B cell (primary cell): ENCODE measurements around the gene DNAH8. TPM values are rescaled to one million over a fixed set of nuclear protein-coding genes. Genes with fewer than 3 reads are reported as not detected.

ENCODE experiments used
- ATAC-seq: fragments of 200-7000 bp; cut with Tn5 transposase; one replicate; pipeline ENCODE4 v1.10.0; 2021; ENCODE audit warnings: low read depth, mild to moderate bottlenecking, moderate number of reproducible peaks, moderate library complexity
- CTCF ChIA-PET: fragments of 350-600 bp; sonication (Branson Sonifier 250); formaldehyde crosslinking; loops from one replicate; lab custom pipeline; 2021; ENCODE audit warnings: antibody characterized with exemption, inconsistent platforms; lab: Charles Lee
- POLR2A ChIA-PET: fragments of 350-600 bp; sonication (Branson Sonifier 250); formaldehyde crosslinking; loops from one replicate; lab custom pipeline; 2021; ENCODE audit warnings: antibody characterized with exemption; lab: Charles Lee
- DNase-seq: peaks from one replicate; pipeline ENCODE4 v3.0.0; 2013
- H2AFZ ChIP-seq: 2 replicates; pipeline ENCODE4 v1.6.1; 2012; ENCODE audit warnings: mild to moderate bottlenecking, low read depth, low read length; ENCODE audit not compliant: insufficient read depth, poor library complexity, severe bottlenecking
- H3K27ac ChIP-seq, 2 donors: 1 replicate in 1 of 2; 2 replicates in 1 of 2; pipeline ENCODE4 v1.5.1; 2012 to 2013; ENCODE audit warnings: low read length in 2 of 2, mild to moderate bottlenecking in 2 of 2, moderate library complexity in 1 of 2
- H3K27me3 ChIP-seq, 4 experiments: fragments of 200-600 bp in 1 of 4; sonication (generic) in 1 of 4; replicated peaks in 1 of 4; 1 replicate in 2 of 4; 2 replicates in 2 of 4; pipeline versions ENCODE4 v1.6.1 to v1.7.0; 2013 to 2016; ENCODE audit warnings: low read length in 3 of 4, mild to moderate bottlenecking in 2 of 4, mixed read lengths in 1 of 4, moderate library complexity in 1 of 4; ENCODE audit not compliant: insufficient read depth in 4 of 4, control insufficient read depth in 3 of 4; ENCODE audit errors: control extremely low read depth in 1 of 4
- H3K36me3 ChIP-seq, 2 experiments: replicated peaks in 1 of 2; 1 replicate in 1 of 2; 2 replicates in 1 of 2; pipeline versions ENCODE4 v1.6.1 to v1.7.1; 2013; ENCODE audit warnings: low read length in 1 of 2; ENCODE audit not compliant: insufficient read depth in 2 of 2, control insufficient read depth in 1 of 2; ENCODE audit errors: control extremely low read depth in 1 of 2, extremely low read depth in 1 of 2
- H3K4me1 ChIP-seq, 2 donors: fragments of 200-600 bp in 1 of 2; sonication (generic) in 1 of 2; 1 replicate in 1 of 2; 2 replicates in 1 of 2; pipeline versions ENCODE4 v1.5.1 to v1.6.1; 2013 to 2017; ENCODE audit warnings: low read length in 2 of 2; ENCODE audit not compliant: control insufficient read depth in 2 of 2, insufficient read depth in 2 of 2
- H3K4me2 ChIP-seq: replicated peaks from 2 replicates; pipeline ENCODE3; 2012; ENCODE audit warnings: mild to moderate bottlenecking, low read depth, low read length; ENCODE audit not compliant: poor library complexity, severe bottlenecking
- H3K4me3 ChIP-seq, 5 experiments: fragments of 200-600 bp in 1 of 5; sonication (generic) in 1 of 5; 1 replicate in 3 of 5; 2 replicates in 2 of 5; pipeline versions ENCODE4 v1.5.1 to v1.7.0; 2011 to 2016; ENCODE audit warnings: low read length in 4 of 5, mild to moderate bottlenecking in 4 of 5, low read depth in 2 of 5, control low read depth in 1 of 5, moderate library complexity in 1 of 5; ENCODE audit not compliant: insufficient read depth in 1 of 5; ENCODE audit errors: control extremely low read depth in 1 of 5, extremely low read depth in 1 of 5
- H3K79me2 ChIP-seq: fragments of 200-600 bp; sonication (generic); one replicate; pipeline ENCODE4 v1.6.0; 2016; ENCODE audit warnings: low read length; ENCODE audit not compliant: control insufficient read depth, insufficient read depth
- H3K9ac ChIP-seq: fragments of 200-600 bp; sonication (generic); 2 replicates; pipeline ENCODE4 v1.6.1; 2017; ENCODE audit warnings: mild to moderate bottlenecking, low read length, moderate library complexity
- H3K9me3 ChIP-seq, 3 donors: one replicate each; pipeline versions ENCODE4 v1.6.1 to v1.7.1; 2013; ENCODE audit warnings: low read length in 2 of 3; ENCODE audit not compliant: control insufficient read depth in 2 of 3, insufficient read depth in 1 of 3; ENCODE audit errors: control extremely low read depth in 1 of 3
- H4K20me1 ChIP-seq: 2 replicates; pipeline ENCODE4 v1.6.0; 2012; ENCODE audit warnings: mild to moderate bottlenecking, low read length; ENCODE audit not compliant: insufficient read depth, control insufficient read depth, poor library complexity, severe bottlenecking
- H3K27ac Mint-ChIP-seq: one replicate; pipeline ENCODE4 v1.8.0; 2021; ENCODE audit warnings: mixed read lengths
- H3K27me3 Mint-ChIP-seq: one replicate; pipeline ENCODE4 v1.8.0; 2021; ENCODE audit warnings: mixed read lengths
- H3K4me1 Mint-ChIP-seq: one replicate; pipeline ENCODE4 v1.8.0; 2021; ENCODE audit warnings: mixed read lengths
- H3K4me3 Mint-ChIP-seq: one replicate; pipeline ENCODE4 v1.8.0; 2021; ENCODE audit warnings: mixed read lengths
- H3K9me3 Mint-ChIP-seq: one replicate; pipeline ENCODE4 v1.8.0; 2022; ENCODE audit warnings: mixed read lengths; ENCODE audit not compliant: insufficient read depth
- CTCF ChIP-seq: fragments of 200-600 bp; IDR thresholded peaks from one replicate; pipeline ENCODE4 v1.8.0; 2022; ENCODE audit warnings: antibody characterized with exemption, mild to moderate bottlenecking
- EZH2 ChIP-seq: IDR thresholded peaks from 2 replicates; pipeline ENCODE4 v1.6.1; 2012; ENCODE audit warnings: borderline replicate concordance, low read depth, mild to moderate bottlenecking, moderate library complexity, low read length; ENCODE audit not compliant: insufficient read depth, poor library complexity, severe bottlenecking
- WGBS: methylation state at CpG from one replicate; pipeline ENCODE4 v1.1.5; 2013; ENCODE audit warnings: missing lambda C conversion rate; ENCODE audit not compliant: insufficient coverage; 5-methylcytosine and 5-hydroxymethylcytosine counted together
- intact Hi-C: fragments of 100-400 bp; cut with micrococcal nuclease; formaldehyde crosslinking; loops from one replicate; pipeline ENCODE4 v1.10.0; 2022
- polyA plus RNA-seq: library from polyadenylated mRNA; depleted of rRNA; stranded (reverse); fragments of >200 nt; gene quantifications from 2 replicates; pipeline ENCODE4 v1.2.3, GENCODE V29; 2012
- total RNA-seq, 2 donors: library from RNA; stranded (reverse); fragments of 120-200 nt in 1 of 2; gene quantifications; 1 replicate in 1 of 2; 2 replicates in 1 of 2; pipeline versions ENCODE4 v1.2.3 to v1.2.4, GENCODE V29; 2013 to 2022

The DNAH8 gene
- total and polyA plus RNA-seq, 2 donors (not counting 1 experiment from before 2014, with no cell fraction given), result 0.69 to 1.1 TPM

GRCh38 chr6:39053016-39053624, 338.0 kb downstream of the DNAH8 start:
- Histone ChIP-seq H3K9me3 (no peaks in the 10 kb centered on the region), H2AFZ (no peak overlapping the region), H3K27me3 (peaks cover 0 to 20% (median 10%) of the 10 kb centered on the region in 4 experiments), H3K4me1 (peaks cover 0 to 4% of the 10 kb centered on the region in 2 donors), H3K79me2 (no peaks in the 10 kb centered on the region), H3K27ac (no peak overlapping the region), H3K4me2 (no peak overlapping the region), H3K4me3 (no peak overlapping the region), H3K9ac (no peak overlapping the region), H3K36me3 (no peaks in the 10 kb centered on the region), H4K20me1 (no peaks in the 10 kb centered on the region)
- ATAC-seq, result no peak
- ChIA-PET CTCF (no interaction called here), POLR2A (no interaction called here)
- intact Hi-C loops, result no loop called here
- WGBS, result 50% methylated on average over 2 of the region's 4 CpGs
- Mint-ChIP-seq H3K27me3 (peaks cover 41% of the 10 kb centered on the region), H3K4me3 (no peak overlapping the region), H3K9me3 (no peaks in the 10 kb centered on the region), H3K4me1 (peaks cover 2% of the 10 kb centered on the region), H3K27ac (no peak overlapping the region)
- DNase-seq, result no peak
- no peak for TF ChIP-seq CTCF
- TF ChIP-seq EZH2, result no peak

- Histone ChIP-seq H3K9me3 (no peaks in the 10 kb centered on the region), H3K36me3 (no peaks in the 10 kb centered on the region), H3K4me3 (no peak overlapping the region), H3K9ac (no peak overlapping the region), H3K4me2 (no peak overlapping the region), H3K27me3 (peaks cover 0 to 17% (median 7%) of the 10 kb centered on the region in 4 experiments), H3K27ac (no peak overlapping the region), H4K20me1 (no peaks in the 10 kb centered on the region), H3K79me2 (no peaks in the 10 kb centered on the region), H3K4me1 (peaks cover 0 to 2% of the 10 kb centered on the region in 2 donors), H2AFZ (no peak overlapping the region)
- ChIA-PET CTCF (interaction anchor here (1.1 kb wide), 1 partner anchor 182 kb away, joined by 3 read pairs; no protein-coding TSS in a partner anchor), POLR2A (no interaction called here)
- Mint-ChIP-seq H3K27me3 (peaks cover 46% of the 10 kb centered on the region), H3K27ac (no peak overlapping the region), H3K9me3 (no peaks in the 10 kb centered on the region), H3K4me1 (peaks cover 2% of the 10 kb centered on the region), H3K4me3 (no peak overlapping the region)
- intact Hi-C loops, result no loop called here
- ATAC-seq (no peak), DNase-seq (no peak)
- WGBS, result 95% methylated on average over 4 of the region's 9 CpGs
- TF ChIP-seq CTCF (no peak), EZH2 (no peak)
Measured at GRCh38 chr6:39053854-39054576, 338.9 kb downstream of the DNAH8 start.
